Stimulated activated CD8-positive, alpha-beta memory T cell treated with anti-CD3 and anti-CD28 coated beads, Interleukin-7, amount 100 ng/mL, for 1 hour (primary cell): ENCODE results near the gene ZC3H7B.

ENCODE experiments used
- DNase-seq, 2 donors: peaks; one replicate each; pipeline ENCODE4 v3.0.0-alpha.2; 2020; ENCODE audit warnings: low read depth in 2 of 2

Gene ZC3H7B

GRCh38 chr22:41354979-41355378 is 53.7 kb downstream of the ZC3H7B start:
- DNase-seq, result no peak

GRCh38 chr22:41355895-41356294 is 54.6 kb downstream of the ZC3H7B start:
- no peak for DNase-seq

- DNase-seq, result no peak
Observed at GRCh38 chr22:41356430-41357028, 55.2 kb downstream of the ZC3H7B start.

GRCh38 chr22:41357191-41357590 is 55.9 kb downstream of the ZC3H7B start:
- no peak for DNase-seq

- no peak for DNase-seq
Observed at GRCh38 chr22:41358927-41359326, 57.6 kb downstream of the ZC3H7B start.

GRCh38 chr22:41359376-41359775 is 58.1 kb downstream of the ZC3H7B start:
- no peak for DNase-seq

GRCh38 chr22:41360126-41360525 is 58.8 kb downstream of the ZC3H7B start:
- DNase-seq, result no peak

- no peak for DNase-seq
Observed at GRCh38 chr22:41361716-41362310, 60.5 kb downstream of the ZC3H7B start.

- no peak for DNase-seq
Observed at GRCh38 chr22:41362615-41363014, 61.3 kb downstream of the ZC3H7B start.

- DNase-seq, result no peak
Observed at GRCh38 chr22:41364233-41364632, 62.9 kb downstream of the ZC3H7B start.

GRCh38 chr22:41364955-41365354 is 63.6 kb downstream of the ZC3H7B start:
- DNase-seq, result no peak

GRCh38 chr22:41365425-41365824 is 64.1 kb downstream of the ZC3H7B start:
- DNase-seq, result no peak

GRCh38 chr22:41366323-41367029 is 65.2 kb downstream of the ZC3H7B start:
- DNase-seq, result no peak

- DNase-seq, result no peak
Observed at GRCh38 chr22:41367039-41367679, 65.8 kb downstream of the ZC3H7B start.

GRCh38 chr22:41367680-41368542 is 66.6 kb downstream of the ZC3H7B start:
- DNase-seq, result no peak

GRCh38 chr22:41368543-41369423 is 67.5 kb downstream of the ZC3H7B start:
- no peak for DNase-seq

- DNase-seq, result no peak
Observed at GRCh38 chr22:41369424-41369745, 68.1 kb downstream of the ZC3H7B start.

GRCh38 chr22:41369837-41370236 is 68.5 kb downstream of the ZC3H7B start:
- DNase-seq, result no peak

GRCh38 chr22:41377846-41378245 is 76.5 kb downstream of the ZC3H7B start:
- DNase-seq, result no peak

GRCh38 chr22:41380993-41381328 is 79.6 kb downstream of the ZC3H7B start:
- no peak for DNase-seq
